CD14-positive monocyte (primary cell): ENCODE measurements around the gene EXOC3L1. TPM values are rescaled to one million over a fixed set of nuclear protein-coding genes. Genes with fewer than 3 reads are reported as not detected.

ENCODE experiments used
- DNase-seq, 3 donors: peaks; one replicate each; pipeline ENCODE4 v3.0.0-alpha.2; 2011 to 2022
- H2AFZ ChIP-seq: 2 replicates; pipeline ENCODE4 v1.6.0; 2012; ENCODE audit warnings: mild to moderate bottlenecking, low read depth, low read length, inconsistent platforms; ENCODE audit not compliant: insufficient read depth, poor library complexity, severe bottlenecking
- H3K27ac ChIP-seq, 2 donors: 1 replicate in 1 of 2; 2 replicates in 1 of 2; pipeline ENCODE4 v1.5.1; 2012 to 2013; ENCODE audit warnings: low read length in 2 of 2, control low read depth in 1 of 2, inconsistent platforms in 1 of 2, low read depth in 1 of 2, mild to moderate bottlenecking in 1 of 2
- H3K27me3 ChIP-seq, 2 donors: one replicate each; pipeline versions ENCODE4 v1.6.0 to v1.6.1; 2011 to 2013; ENCODE audit warnings: low read length in 2 of 2; ENCODE audit not compliant: control insufficient read depth in 2 of 2, insufficient read depth in 2 of 2
- H3K36me3 ChIP-seq, 2 donors: replicated peaks in 1 of 2; 1 replicate in 1 of 2; 2 replicates in 1 of 2; pipeline versions ENCODE4 v1.5.1 to v1.6.1; 2012 to 2013; ENCODE audit warnings: low read length in 2 of 2, control low read depth in 1 of 2, inconsistent platforms in 1 of 2, mild to moderate bottlenecking in 1 of 2; ENCODE audit not compliant: insufficient read depth in 2 of 2, control insufficient read depth in 1 of 2
- H3K4me1 ChIP-seq, 2 donors: 1 replicate in 1 of 2; 2 replicates in 1 of 2; pipeline versions ENCODE4 v1.5.1 to v1.6.1; 2012 to 2013; ENCODE audit warnings: low read length in 2 of 2, control low read depth in 1 of 2, inconsistent platforms in 1 of 2, mild to moderate bottlenecking in 1 of 2, moderate library complexity in 1 of 2; ENCODE audit not compliant: insufficient read depth in 2 of 2, control insufficient read depth in 1 of 2
- H3K4me2 ChIP-seq: replicated peaks from 2 replicates; pipeline ENCODE3; 2012; ENCODE audit warnings: low read length, moderate library complexity, mild to moderate bottlenecking; ENCODE audit not compliant: poor library complexity, severe bottlenecking; ENCODE audit errors: extremely low read depth
- H3K4me3 ChIP-seq, 3 experiments: fragments of 200-600 bp in 1 of 3; sonication (generic) in 1 of 3; replicated peaks in 1 of 3; 1 replicate in 2 of 3; 2 replicates in 1 of 3; pipeline ENCODE4 v1.5.1; 2011 to 2013; ENCODE audit warnings: low read length in 3 of 3, mild to moderate bottlenecking in 3 of 3, control low read depth in 2 of 3, low read depth in 2 of 3, inconsistent platforms in 1 of 3, moderate library complexity in 1 of 3
- H3K79me2 ChIP-seq: 2 replicates; pipeline ENCODE4 v1.6.0; 2012; ENCODE audit warnings: mild to moderate bottlenecking, control low read depth, inconsistent platforms, low read length, moderate library complexity; ENCODE audit not compliant: insufficient read depth
- H3K9ac ChIP-seq: 2 replicates; pipeline ENCODE4 v1.6.0; 2017; ENCODE audit warnings: low read length, mild to moderate bottlenecking; ENCODE audit not compliant: insufficient read depth, poor library complexity, severe bottlenecking
- H3K9me3 ChIP-seq, 2 donors: replicated peaks in 1 of 2; 1 replicate in 1 of 2; 2 replicates in 1 of 2; pipeline versions ENCODE4 v1.5.1 to v1.6.1; 2012 to 2013; ENCODE audit warnings: low read length in 2 of 2, control low read depth in 1 of 2; ENCODE audit not compliant: control insufficient read depth in 1 of 2, insufficient read depth in 1 of 2
- H4K20me1 ChIP-seq: 2 replicates; pipeline ENCODE4 v1.6.0; 2012; ENCODE audit warnings: mild to moderate bottlenecking, low read length, control low read depth, moderate library complexity; ENCODE audit not compliant: insufficient read depth
- H3K27ac Mint-ChIP-seq, 7 donors: one replicate each; pipeline ENCODE4 v1.8.0; 2020; ENCODE audit warnings: mild to moderate bottlenecking in 7 of 7, mixed read lengths in 7 of 7, moderate library complexity in 6 of 7, inconsistent platforms in 2 of 7
- H3K27me3 Mint-ChIP-seq, 3 donors: one replicate each; pipeline ENCODE4 v1.8.0; 2021 to 2022; ENCODE audit warnings: low read depth in 3 of 3, mild to moderate bottlenecking in 3 of 3, mixed read lengths in 3 of 3, moderate library complexity in 3 of 3, inconsistent platforms in 1 of 3
- H3K36me3 Mint-ChIP-seq, 2 donors: one replicate each; pipeline ENCODE4 v1.8.0; 2020; ENCODE audit warnings: mixed read lengths in 2 of 2, inconsistent platforms in 1 of 2, mild to moderate bottlenecking in 1 of 2
- H3K4me1 Mint-ChIP-seq: one replicate; pipeline ENCODE4 v1.8.0; 2020; ENCODE audit warnings: mild to moderate bottlenecking, mixed read lengths
- H3K4me3 Mint-ChIP-seq, 2 donors: one replicate each; pipeline ENCODE4 v1.8.0; 2020; ENCODE audit warnings: mild to moderate bottlenecking in 2 of 2, mixed read lengths in 2 of 2, moderate library complexity in 1 of 2
- H3K9me3 Mint-ChIP-seq, 7 donors: one replicate each; pipeline ENCODE4 v1.8.0; 2020 to 2022; ENCODE audit warnings: mixed read lengths in 7 of 7, mild to moderate bottlenecking in 6 of 7, moderate library complexity in 6 of 7, inconsistent platforms in 2 of 7
- CTCF ChIP-seq: fragments of 200-600 bp; IDR thresholded peaks from one replicate; pipeline ENCODE4 v1.8.0; 2022; ENCODE audit warnings: antibody characterized with exemption, mild to moderate bottlenecking
- whole genome bisulfite sequencing: methylation state at CpG from one replicate; pipeline ENCODE4 v1.1.5; 2013; ENCODE audit warnings: missing lambda C conversion rate; ENCODE audit not compliant: insufficient coverage; 5-methylcytosine and 5-hydroxymethylcytosine counted together
- intact Hi-C, 2 donors: fragments of 100-400 bp; cut with micrococcal nuclease; formaldehyde crosslinking; loops; one replicate each; pipeline versions ENCODE4 v1.15.0 to v1.15.1; 2023
- polyA plus RNA-seq, 3 donors: library from polyadenylated mRNA; depleted of rRNA in 1 of 3; unstranded in 2 of 3; stranded (reverse) in 1 of 3; fragments of 300-500 nt in 2 of 3; fragments of >200 nt in 1 of 3; fragmentation: Illumina TruSeq in 2 of 3; gene quantifications; 1 replicate in 2 of 3; 2 replicates in 1 of 3; pipeline ENCODE4 v1.2.3, GENCODE V29; 2012 to 2021

The EXOC3L1 gene
- polyA plus RNA-seq, 3 donors: 2.8 to 3.7 (median 3.0) TPM

DNA sequence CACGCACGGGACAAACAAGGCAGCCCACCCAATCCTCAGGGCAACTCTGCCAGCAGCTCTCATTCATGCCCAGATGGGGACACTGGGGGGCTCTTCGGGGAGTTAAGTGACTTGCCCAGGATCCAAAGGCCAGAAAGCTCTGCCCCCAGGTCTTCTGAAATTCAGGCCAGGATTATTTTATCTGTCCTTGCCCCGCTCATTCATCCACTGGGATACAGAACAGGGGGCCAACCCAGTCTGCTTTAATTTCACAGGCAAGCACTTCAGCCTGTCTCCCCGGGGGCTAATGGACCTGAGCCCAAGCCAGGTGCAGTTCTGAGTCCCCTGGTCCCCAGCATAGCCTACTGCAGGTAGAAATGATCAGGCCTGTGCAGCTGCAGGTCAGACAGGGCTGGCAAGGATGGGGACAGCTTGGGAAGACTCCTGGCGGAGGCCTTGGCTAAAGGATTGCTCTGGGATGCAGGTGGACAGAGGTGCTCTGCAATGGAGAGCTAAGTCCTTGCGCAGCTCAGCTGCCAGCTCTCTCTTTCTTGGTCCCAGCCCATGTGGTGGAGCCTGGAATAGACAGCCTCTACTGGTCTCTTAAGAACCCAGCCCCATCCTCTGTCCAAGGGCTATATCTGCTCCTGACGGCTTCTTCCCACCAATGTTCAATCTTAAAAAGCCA lies 38.4 kb downstream of the EXOC3L1 start:
- no peak overlapping the region for H2AFZ ChIP-seq
- peaks cover 52 to 77% (median 65%) of the 10 kb centered on the region in 3 donors for H3K27me3 Mint-ChIP-seq
- H3K4me3 ChIP-seq: no peak overlapping the region

More for the DNA sequence above, 38.4 kb downstream of the EXOC3L1 start:
- DNase-seq: no peak
- peaks cover 86% of the 10 kb centered on the region for H4K20me1 ChIP-seq
- H3K9me3 Mint-ChIP-seq: peaks cover 7 to 22% (median 12%) of the 10 kb centered on the region in 7 donors
- WGBS: 70% methylated on average over 7 of the region's 8 CpGs
- H3K27ac Mint-ChIP-seq: no peak overlapping the region
- intact Hi-C loops: no loop called here
- no peaks in the 10 kb centered on the region for H3K79me2 ChIP-seq
- no peak overlapping the region for H3K9ac ChIP-seq
- H3K9me3 ChIP-seq: peaks cover 9 to 18% of the 10 kb centered on the region in 2 donors
- peaks cover 13 to 65% of the 10 kb centered on the region in 2 donors for H3K27me3 ChIP-seq
- H3K36me3 Mint-ChIP-seq: peaks cover 33 to 35% of the 10 kb centered on the region in 2 donors
- peaks cover 24% of the 10 kb centered on the region for H3K4me1 Mint-ChIP-seq
- no peak overlapping the region for H3K27ac ChIP-seq
- H3K4me1 ChIP-seq: peaks cover 15 to 30% of the 10 kb centered on the region in 2 donors
- peak overlapping the region; percentile 66 for H3K4me2 ChIP-seq
- no peak for TF ChIP-seq CTCF
- peak overlapping the region in 1 of 2 donors; percentile 77 for H3K4me3 Mint-ChIP-seq
- peaks cover 24 to 27% of the 10 kb centered on the region in 2 donors for H3K36me3 ChIP-seq
